ENCODE results near the gene PDK4.

- TF ChIP-seq, protein P1, sequence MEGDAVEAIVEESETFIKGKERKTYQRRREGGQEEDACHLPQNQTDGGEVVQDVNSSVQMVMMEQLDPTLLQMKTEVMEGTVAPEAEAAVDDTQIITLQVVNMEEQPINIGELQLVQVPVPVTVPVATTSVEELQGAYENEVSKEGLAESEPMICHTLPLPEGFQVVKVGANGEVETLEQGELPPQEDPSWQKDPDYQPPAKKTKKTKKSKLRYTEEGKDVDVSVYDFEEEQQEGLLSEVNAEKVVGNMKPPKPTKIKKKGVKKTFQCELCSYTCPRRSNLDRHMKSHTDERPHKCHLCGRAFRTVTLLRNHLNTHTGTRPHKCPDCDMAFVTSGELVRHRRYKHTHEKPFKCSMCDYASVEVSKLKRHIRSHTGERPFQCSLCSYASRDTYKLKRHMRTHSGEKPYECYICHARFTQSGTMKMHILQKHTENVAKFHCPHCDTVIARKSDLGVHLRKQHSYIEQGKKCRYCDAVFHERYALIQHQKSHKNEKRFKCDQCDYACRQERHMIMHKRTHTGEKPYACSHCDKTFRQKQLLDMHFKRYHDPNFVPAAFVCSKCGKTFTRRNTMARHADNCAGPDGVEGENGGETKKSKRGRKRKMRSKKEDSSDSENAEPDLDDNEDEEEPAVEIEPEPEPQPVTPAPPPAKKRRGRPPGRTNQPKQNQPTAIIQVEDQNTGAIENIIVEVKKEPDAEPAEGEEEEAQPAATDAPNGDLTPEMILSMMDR (IDR thresholded peaks at IDR 0.05) = no peak
- peak in 1 of 2 donors; percentile 72 for TF ChIP-seq POLR2A (IDR thresholded peaks at IDR 0.05)
Observed at GRCh38 chr7:95589031-95589430, 7.3 kb downstream of the PDK4 start.

Data from heart left ventricle (tissue), 13 donors.